OCI-LY1 (cell line): ENCODE data around the gene TMEM151B.
A peak's percentile ranks its signal among the peaks of the same experiment; 100 is the strongest.

Experiments
- H2AFZ ChIP-seq: fragments of 200-600 bp; sonication (generic), shearing (Covaris generic); 2 replicates; pipeline ENCODE4 v1.6.0; 2014; ENCODE audit warnings: antibody characterized with exemption, mild to moderate bottlenecking, low read length
- H3F3A ChIP-seq: fragments of 200-600 bp; sonication (generic), shearing (Covaris generic); 2 replicates; pipeline ENCODE4 v1.6.0; 2014; ENCODE audit warnings: mild to moderate bottlenecking, antibody characterized with exemption, low read length, moderate library complexity; ENCODE audit not compliant: insufficient read depth
- H3K27ac ChIP-seq: fragments of 200-600 bp; sonication (generic); 2 replicates; pipeline ENCODE4 v1.5.1; 2014; ENCODE audit warnings: low read length, mixed run types, mild to moderate bottlenecking, low read depth; ENCODE audit not compliant: poor library complexity, severe bottlenecking
- H3K27me3 ChIP-seq: fragments of 200-600 bp; sonication (generic); 2 replicates; pipeline ENCODE4 v1.6.0; 2014; ENCODE audit warnings: antibody characterized with exemption, mild to moderate bottlenecking, low read length, moderate library complexity; ENCODE audit not compliant: insufficient read depth
- H3K36me3 ChIP-seq: fragments of 200-600 bp; sonication (generic); 2 replicates; pipeline ENCODE4 v1.6.1; 2014; ENCODE audit warnings: mild to moderate bottlenecking, antibody characterized with exemption, low read length, moderate library complexity, mixed read lengths; ENCODE audit not compliant: insufficient read depth
- H3K4me1 ChIP-seq: fragments of 200-600 bp; sonication (generic); 2 replicates; pipeline ENCODE4 v1.5.1; 2014; ENCODE audit warnings: mild to moderate bottlenecking, low read length, moderate library complexity; ENCODE audit not compliant: insufficient read depth, severe bottlenecking
- H3K4me2 ChIP-seq: fragments of 200-600 bp; sonication (generic), shearing (Covaris generic); 2 replicates; pipeline ENCODE4 v1.6.1; 2014; ENCODE audit warnings: low read length
- H3K4me3 ChIP-seq: fragments of 200-600 bp; sonication (generic); 2 replicates; pipeline ENCODE4 v1.5.1; 2014; ENCODE audit warnings: low read length, low read depth, mild to moderate bottlenecking, mixed read lengths; ENCODE audit not compliant: poor library complexity, severe bottlenecking
- H3K79me2 ChIP-seq: fragments of 200-600 bp; shearing (Covaris generic); 2 replicates; pipeline ENCODE4 v1.6.1; 2016; ENCODE audit warnings: mixed run types, low read length, mixed read lengths; ENCODE audit not compliant: insufficient read depth
- H3K9ac ChIP-seq: fragments of 200-600 bp; sonication (generic), shearing (Covaris generic); 2 replicates; pipeline ENCODE4 v1.6.1; 2014; ENCODE audit warnings: mild to moderate bottlenecking, low read length, mixed read lengths
- H3K9me2 ChIP-seq: fragments of 200-600 bp; sonication (generic), shearing (Covaris generic); 2 replicates; pipeline ENCODE4 v1.6.1; 2014; ENCODE audit warnings: low read depth, mild to moderate bottlenecking, low read length, mixed read lengths
- H3K9me3 ChIP-seq: fragments of 200-600 bp; shearing (Covaris generic); 2 replicates; pipeline ENCODE4 v1.6.1; 2014; ENCODE audit warnings: low read length, mixed read lengths
- H4K20me1 ChIP-seq: fragments of 200-600 bp; sonication (generic), shearing (Covaris generic); 2 replicates; pipeline ENCODE4 v1.6.0; 2016; ENCODE audit warnings: mild to moderate bottlenecking, low read length; ENCODE audit not compliant: insufficient read depth
- CTCF ChIP-seq: fragments of 200-600 bp; sonication (generic), shearing (Covaris generic); IDR thresholded peaks from 2 replicates; pipeline ENCODE4 v1.5.1; 2017; ENCODE audit warnings: mild to moderate bottlenecking, antibody characterized with exemption, low read length, moderate library complexity, mixed read lengths
- EZH2 ChIP-seq: fragments of 200-600 bp; sonication (generic), shearing (Covaris generic); IDR thresholded peaks from 2 replicates; pipeline ENCODE4 v1.8.0; 2017; ENCODE audit warnings: borderline replicate concordance, mixed run types, mild to moderate bottlenecking, antibody characterized with exemption, low read length, moderate library complexity, mixed read lengths

TMEM151B gene

GRCh38 chr6:44221961-44222335 is 48.3 kb upstream of the TMEM151B start:
- Histone ChIP-seq H3K79me2 (no peaks in the 10 kb centered on the region), H3K4me1 (peaks cover 61% of the 10 kb centered on the region), H4K20me1 (no peaks in the 10 kb centered on the region), H3K27me3 (no peaks in the 10 kb centered on the region), H3K27ac (peak overlapping the region; percentile 74), H3F3A (peaks cover 10% of the 10 kb centered on the region), H3K9me3 (no peaks in the 10 kb centered on the region), H3K9ac (no peak overlapping the region), H3K9me2 (no peaks in the 10 kb centered on the region), H3K4me3 (no peak overlapping the region), H3K36me3 (no peaks in the 10 kb centered on the region), H3K4me2 (no peak overlapping the region), H2AFZ (no peak overlapping the region)
- TF ChIP-seq CTCF (no peak), EZH2 (no peak)

- Histone ChIP-seq H3F3A (peaks cover 10% of the 10 kb centered on the region), H3K36me3 (no peaks in the 10 kb centered on the region), H3K79me2 (no peaks in the 10 kb centered on the region), H3K9me3 (no peaks in the 10 kb centered on the region), H3K9me2 (no peaks in the 10 kb centered on the region), H3K27ac (no peak overlapping the region), H2AFZ (no peak overlapping the region), H3K4me3 (peak overlapping the region; percentile 89), H3K4me1 (peaks cover 61% of the 10 kb centered on the region), H3K4me2 (peak overlapping the region; percentile 87), H4K20me1 (no peaks in the 10 kb centered on the region), H3K9ac (peak overlapping the region; percentile 60; the same call in 1 of the 2 replicates), H3K27me3 (no peaks in the 10 kb centered on the region)
- no peak; the same call in 1 of the 2 replicates for TF ChIP-seq CTCF
- no peak for TF ChIP-seq EZH2
These were observed 47.5 kb upstream of the TMEM151B start for GRCh38 chr6:44222486-44223318.

- Histone ChIP-seq H3K79me2 (no peaks in the 10 kb centered on the region), H3K4me2 (peak within 1 kb of the TSS; percentile 87), H3K27me3 (no peaks in the 10 kb centered on the region), H3F3A (peaks cover 6% of the 10 kb centered on the region), H3K9ac (peak within 1 kb of the TSS; percentile 93), H3K4me1 (peaks cover 55% of the 10 kb centered on the region), H3K36me3 (peaks cover 1% of the 10 kb centered on the region; the same call in 1 of the 2 replicates), H3K9me2 (no peaks in the 10 kb centered on the region), H4K20me1 (no peaks in the 10 kb centered on the region), H2AFZ (no peak within 1 kb of the TSS), H3K9me3 (no peaks in the 10 kb centered on the region), H3K4me3 (peak within 1 kb of the TSS; percentile 89), H3K27ac (peak within 1 kb of the TSS; percentile 12)
- TF ChIP-seq EZH2 (no peak), CTCF (no peak)
These were observed 46.8 kb upstream of the TMEM151B start, which contains the start of gene SLC29A1 for GRCh38 chr6:44223319-44224028. SLC29A1 (plus strand) TSS chr6:44223595; CDS start chr6:44227314, 3,719 bp downstream.
